CD14-positive monocyte (primary cell): ENCODE data around the gene ACAD8. TPM values are rescaled to one million over a fixed set of nuclear protein-coding genes. Genes with fewer than 3 reads are reported as not detected.

Experiments
- DNase-seq, 3 donors: peaks; one replicate each; pipeline ENCODE4 v3.0.0-alpha.2; 2011 to 2022
- H2AFZ ChIP-seq: 2 replicates; pipeline ENCODE4 v1.6.0; 2012; ENCODE audit warnings: mild to moderate bottlenecking, low read depth, low read length, inconsistent platforms; ENCODE audit not compliant: insufficient read depth, poor library complexity, severe bottlenecking
- H3K27ac ChIP-seq, 2 donors: 1 replicate in 1 of 2; 2 replicates in 1 of 2; pipeline ENCODE4 v1.5.1; 2012 to 2013; ENCODE audit warnings: low read length in 2 of 2, control low read depth in 1 of 2, inconsistent platforms in 1 of 2, low read depth in 1 of 2, mild to moderate bottlenecking in 1 of 2
- H3K27me3 ChIP-seq, 2 donors: one replicate each; pipeline versions ENCODE4 v1.6.0 to v1.6.1; 2011 to 2013; ENCODE audit warnings: low read length in 2 of 2; ENCODE audit not compliant: control insufficient read depth in 2 of 2, insufficient read depth in 2 of 2
- H3K36me3 ChIP-seq, 2 donors: replicated peaks in 1 of 2; 1 replicate in 1 of 2; 2 replicates in 1 of 2; pipeline versions ENCODE4 v1.5.1 to v1.6.1; 2012 to 2013; ENCODE audit warnings: low read length in 2 of 2, control low read depth in 1 of 2, inconsistent platforms in 1 of 2, mild to moderate bottlenecking in 1 of 2; ENCODE audit not compliant: insufficient read depth in 2 of 2, control insufficient read depth in 1 of 2
- H3K4me1 ChIP-seq, 2 donors: 1 replicate in 1 of 2; 2 replicates in 1 of 2; pipeline versions ENCODE4 v1.5.1 to v1.6.1; 2012 to 2013; ENCODE audit warnings: low read length in 2 of 2, control low read depth in 1 of 2, inconsistent platforms in 1 of 2, mild to moderate bottlenecking in 1 of 2, moderate library complexity in 1 of 2; ENCODE audit not compliant: insufficient read depth in 2 of 2, control insufficient read depth in 1 of 2
- H3K4me2 ChIP-seq: replicated peaks from 2 replicates; pipeline ENCODE3; 2012; ENCODE audit warnings: low read length, moderate library complexity, mild to moderate bottlenecking; ENCODE audit not compliant: poor library complexity, severe bottlenecking; ENCODE audit errors: extremely low read depth
- H3K4me3 ChIP-seq, 3 experiments: fragments of 200-600 bp in 1 of 3; sonication (generic) in 1 of 3; replicated peaks in 1 of 3; 1 replicate in 2 of 3; 2 replicates in 1 of 3; pipeline ENCODE4 v1.5.1; 2011 to 2013; ENCODE audit warnings: low read length in 3 of 3, mild to moderate bottlenecking in 3 of 3, control low read depth in 2 of 3, low read depth in 2 of 3, inconsistent platforms in 1 of 3, moderate library complexity in 1 of 3
- H3K79me2 ChIP-seq: 2 replicates; pipeline ENCODE4 v1.6.0; 2012; ENCODE audit warnings: mild to moderate bottlenecking, control low read depth, inconsistent platforms, low read length, moderate library complexity; ENCODE audit not compliant: insufficient read depth
- H3K9ac ChIP-seq: 2 replicates; pipeline ENCODE4 v1.6.0; 2017; ENCODE audit warnings: low read length, mild to moderate bottlenecking; ENCODE audit not compliant: insufficient read depth, poor library complexity, severe bottlenecking
- H3K9me3 ChIP-seq, 2 donors: replicated peaks in 1 of 2; 1 replicate in 1 of 2; 2 replicates in 1 of 2; pipeline versions ENCODE4 v1.5.1 to v1.6.1; 2012 to 2013; ENCODE audit warnings: low read length in 2 of 2, control low read depth in 1 of 2; ENCODE audit not compliant: control insufficient read depth in 1 of 2, insufficient read depth in 1 of 2
- H4K20me1 ChIP-seq: 2 replicates; pipeline ENCODE4 v1.6.0; 2012; ENCODE audit warnings: mild to moderate bottlenecking, low read length, control low read depth, moderate library complexity; ENCODE audit not compliant: insufficient read depth
- H3K27ac Mint-ChIP-seq, 7 donors: one replicate each; pipeline ENCODE4 v1.8.0; 2020; ENCODE audit warnings: mild to moderate bottlenecking in 7 of 7, mixed read lengths in 7 of 7, moderate library complexity in 6 of 7, inconsistent platforms in 2 of 7
- H3K27me3 Mint-ChIP-seq, 3 donors: one replicate each; pipeline ENCODE4 v1.8.0; 2021 to 2022; ENCODE audit warnings: low read depth in 3 of 3, mild to moderate bottlenecking in 3 of 3, mixed read lengths in 3 of 3, moderate library complexity in 3 of 3, inconsistent platforms in 1 of 3
- H3K36me3 Mint-ChIP-seq, 2 donors: one replicate each; pipeline ENCODE4 v1.8.0; 2020; ENCODE audit warnings: mixed read lengths in 2 of 2, inconsistent platforms in 1 of 2, mild to moderate bottlenecking in 1 of 2
- H3K4me1 Mint-ChIP-seq: one replicate; pipeline ENCODE4 v1.8.0; 2020; ENCODE audit warnings: mild to moderate bottlenecking, mixed read lengths
- H3K4me3 Mint-ChIP-seq, 2 donors: one replicate each; pipeline ENCODE4 v1.8.0; 2020; ENCODE audit warnings: mild to moderate bottlenecking in 2 of 2, mixed read lengths in 2 of 2, moderate library complexity in 1 of 2
- H3K9me3 Mint-ChIP-seq, 7 donors: one replicate each; pipeline ENCODE4 v1.8.0; 2020 to 2022; ENCODE audit warnings: mixed read lengths in 7 of 7, mild to moderate bottlenecking in 6 of 7, moderate library complexity in 6 of 7, inconsistent platforms in 2 of 7
- CTCF ChIP-seq: fragments of 200-600 bp; IDR thresholded peaks from one replicate; pipeline ENCODE4 v1.8.0; 2022; ENCODE audit warnings: antibody characterized with exemption, mild to moderate bottlenecking
- WGBS: methylation state at CpG from one replicate; pipeline ENCODE4 v1.1.5; 2013; ENCODE audit warnings: missing lambda C conversion rate; ENCODE audit not compliant: insufficient coverage; 5-methylcytosine and 5-hydroxymethylcytosine counted together
- intact Hi-C, 2 donors: fragments of 100-400 bp; cut with micrococcal nuclease; formaldehyde crosslinking; loops; one replicate each; pipeline versions ENCODE4 v1.15.0 to v1.15.1; 2023
- polyA plus RNA-seq, 3 donors: library from polyadenylated mRNA; depleted of rRNA in 1 of 3; unstranded in 2 of 3; stranded (reverse) in 1 of 3; fragments of 300-500 nt in 2 of 3; fragments of >200 nt in 1 of 3; fragmentation: Illumina TruSeq in 2 of 3; gene quantifications; 1 replicate in 2 of 3; 2 replicates in 1 of 3; pipeline ENCODE4 v1.2.3, GENCODE V29; 2012 to 2021

The ACAD8 gene
- polyA plus RNA-seq, 3 donors, result 16.7 to 37.2 (median 19.3) TPM

DNA sequence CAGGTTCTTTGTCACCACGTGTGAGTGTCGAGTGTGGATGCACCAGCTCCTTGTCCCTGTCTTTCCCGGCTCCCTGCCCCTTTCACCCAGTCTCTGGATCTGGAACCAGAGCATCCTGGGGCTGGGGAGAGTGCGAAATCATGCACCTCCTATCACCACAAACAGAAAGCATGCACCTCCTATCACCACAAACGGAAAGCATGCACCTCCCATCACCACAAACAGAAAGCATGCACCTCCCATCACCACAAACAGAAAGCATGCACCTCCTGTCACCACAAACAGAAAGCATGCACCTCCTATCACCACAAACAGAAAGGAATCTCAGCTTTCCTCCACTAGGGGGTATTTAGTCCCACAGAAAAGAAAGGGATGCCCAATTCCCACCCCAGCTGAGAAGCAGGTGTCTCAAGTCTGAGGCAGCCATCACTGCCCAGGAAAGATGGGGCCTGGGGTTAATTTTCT is 16.9 kb downstream of the ACAD8 start:
- no peak overlapping the region for H3K4me2 ChIP-seq
- Mint-ChIP-seq H3K27ac (no peak overlapping the region), H3K36me3 (peaks cover 4 to 9% of the 10 kb centered on the region in 2 donors), H3K4me3 (peak overlapping the region in 1 of 2 donors; percentile 61), H3K4me1 (peaks cover 33% of the 10 kb centered on the region), H3K27me3 (peaks cover 72 to 79% (median 74%) of the 10 kb centered on the region in 3 donors), H3K9me3 (peaks cover 0 to 5% (median under 1%) of the 10 kb centered on the region in 7 donors)
- no peak overlapping the region for H3K9ac ChIP-seq
- H3K4me1 ChIP-seq, result peaks cover 16 to 25% of the 10 kb centered on the region in 2 donors
- WGBS, result 44% methylated on average over 5 of the region's 5 CpGs
- intact Hi-C loops, result no loop called here
- no peaks in the 10 kb centered on the region for H4K20me1 ChIP-seq
- no peak overlapping the region for H3K27ac ChIP-seq
- peaks cover 0 to 2% of the 10 kb centered on the region in 2 donors for H3K9me3 ChIP-seq
- H2AFZ ChIP-seq, result no peak overlapping the region
- no peaks in the 10 kb centered on the region for H3K79me2 ChIP-seq
- H3K27me3 ChIP-seq, result peaks cover 47 to 73% of the 10 kb centered on the region in 2 donors
- no peak for TF ChIP-seq CTCF
- no peak overlapping the region for H3K4me3 ChIP-seq
- DNase-seq, result no peak
- peaks cover 0 to under 1% of the 10 kb centered on the region in 2 donors for H3K36me3 ChIP-seq

DNA sequence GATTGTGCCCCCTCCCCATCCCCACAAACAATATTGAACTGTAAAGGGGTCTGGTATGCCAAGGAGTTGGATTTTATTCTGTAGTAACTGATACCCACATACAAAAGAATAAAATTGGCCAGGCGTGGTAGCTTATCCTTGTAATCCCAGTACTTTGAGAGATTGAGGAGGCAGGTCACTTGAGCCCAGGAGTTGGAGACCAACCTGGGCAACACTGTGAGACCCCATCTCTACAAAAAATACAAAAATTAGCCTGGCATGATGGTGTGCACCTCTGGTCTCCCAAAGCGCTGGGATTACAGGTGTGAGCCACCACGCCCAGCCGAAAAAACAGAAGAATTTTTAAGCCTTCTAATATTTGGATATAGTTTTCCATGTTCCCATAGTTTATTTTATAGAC is 18.6 kb downstream of the ACAD8 start:
- no peaks in the 10 kb centered on the region for H3K79me2 ChIP-seq
- H3K36me3 ChIP-seq, result no peaks in the 10 kb centered on the region
- Mint-ChIP-seq H3K27me3 (peaks cover 81 to 86% (median 83%) of the 10 kb centered on the region in 3 donors), H3K27ac (no peak overlapping the region), H3K9me3 (peaks cover 0 to 10% (median 6%) of the 10 kb centered on the region in 7 donors), H3K4me1 (peaks cover 29% of the 10 kb centered on the region), H3K36me3 (peaks cover 2 to 3% of the 10 kb centered on the region in 2 donors), H3K4me3 (peak overlapping the region in 1 of 2 donors; percentile 67)
- H3K9ac ChIP-seq, result no peak overlapping the region
- H3K27me3 ChIP-seq, result peaks cover 61 to 86% of the 10 kb centered on the region in 2 donors
- no peak overlapping the region for H2AFZ ChIP-seq
- H3K4me3 ChIP-seq, result no peak overlapping the region
- intact Hi-C loops, result no loop called here
- no peaks in the 10 kb centered on the region for H4K20me1 ChIP-seq
- no peak overlapping the region for H3K27ac ChIP-seq
- no CpG with 5 or more reads among the region's 4 CpGs for WGBS
- peaks cover 0 to 11% of the 10 kb centered on the region in 2 donors for H3K9me3 ChIP-seq
- TF ChIP-seq CTCF, result no peak
- no peak overlapping the region for H3K4me2 ChIP-seq
- DNase-seq, result no peak
- peaks cover 22% of the 10 kb centered on the region in 2 donors for H3K4me1 ChIP-seq
